ENCODE measurements around the gene COMMD10. TPM values are rescaled to one million over a fixed set of nuclear protein-coding genes. Genes with fewer than 3 reads are reported as not detected.

The COMMD10 gene
- total and polyA plus RNA-seq, 2 of the 4 experiments (the other 2 are of a cell fraction): 12.8 to 20.4 TPM

- Histone ChIP-seq H2BK20ac (ENCODE audit: low read depth, low read length) (no peak overlapping the region), H3K27me3 (ENCODE audit: control insufficient read depth, insufficient read depth, low read length) (no peaks in the 10 kb centered on the region), H3K4ac (ENCODE audit: low read depth, low read length) (no peak overlapping the region), H3K9me3 (ENCODE audit: control insufficient read depth, insufficient read depth, low read length) (no peaks in the 10 kb centered on the region), H3K9me1 (ENCODE audit: insufficient read depth, low read length) (no peaks in the 10 kb centered on the region), H3K56ac (ENCODE audit: extremely low read depth, insufficient read depth, low read length) (no peak overlapping the region), H4K5ac (ENCODE audit: low read depth, low read length) (no peak overlapping the region), H3K14ac (replicated peaks; ENCODE audit: low read depth, low read length) (no peak overlapping the region), H3K79me1 (ENCODE audit: low read depth in 1 of 2, low read length in 2 of 2) (no peaks in the 10 kb centered on the region), H2BK120ac (ENCODE audit: low read depth, low read length) (no peak overlapping the region), H2BK15ac (ENCODE audit: low read depth, low read length) (no peak overlapping the region), H2AK9ac (replicated peaks; ENCODE audit: low read depth, low read length, poor library complexity) (no peak overlapping the region), H2AFZ (replicated peaks; ENCODE audit: low read length, poor library complexity) (no peak overlapping the region), H3K23ac (ENCODE audit: low read depth, low read length) (no peak overlapping the region), H4K20me1 (ENCODE audit: insufficient read depth, low read length) (no peaks in the 10 kb centered on the region), H4K91ac (ENCODE audit: insufficient read depth, low read depth, low read length) (no peak overlapping the region), H3K9ac (ENCODE audit: low read depth, low read length) (no peak overlapping the region), H2BK5ac (ENCODE audit: low read depth, low read length, poor library complexity, severe bottlenecking) (no peak overlapping the region), H4K8ac (ENCODE audit: low read depth in 2 of 2, low read length in 2 of 2) (no peak overlapping the region), H3K18ac (ENCODE audit: low read depth, low read length) (no peak overlapping the region), H3K4me1 (ENCODE audit: control insufficient read depth, insufficient read depth, low read length) (no peaks in the 10 kb centered on the region; the same call in 1 of the 2 replicates), H3K4me2 (ENCODE audit: low read depth, low read length) (no peak overlapping the region), H3K36me3 (ENCODE audit: control insufficient read depth, insufficient read depth, low read length) (no peaks in the 10 kb centered on the region), H3K4me3 (ENCODE audit: insufficient read depth, low read depth, low read length) (no peak overlapping the region), H2AK5ac (ENCODE audit: low read depth, low read length) (no peak overlapping the region), H3K27ac (ENCODE audit: insufficient read depth, low read length) (no peak overlapping the region)
- in situ Hi-C loops (cut with MboI; ENCODE audit: low sequenced_read_pairs) (no loop called here), intact Hi-C loops (cut with micrococcal nuclease) (no loop called here), dilution Hi-C loops (cut with HindIII; ENCODE audit: low sequenced_read_pairs, unreplicated experiment) (no loop called here)
- CTCF ChIA-PET: no interaction called here
- no CpG with 5 or more reads among the region's 1 CpG for WGBS, 2 experiments (ENCODE audit: extremely low coverage in 2 of 2, insufficient read length in 1 of 2)
- no peak for TF ChIP-seq RCOR1 (IDR thresholded peaks at IDR 0.05; ENCODE audit: insufficient replicate concordance, low read length)
- TF ChIP-seq BHLHE40 (IDR thresholded peaks at IDR 0.05; ENCODE audit: low read depth, low read length): no peak
- no peak for TF ChIP-seq MXI1 (IDR thresholded peaks at IDR 0.05; ENCODE audit: borderline replicate concordance, low read depth, low read length)
- DNase-seq (peak; percentile 18), ATAC-seq (ENCODE audit: low read depth) (peak; percentile 24; the same call in 1 of the 2 replicates)
- POLR2A ChIA-PET (ENCODE audit: unreplicated experiment): no interaction called here
- BruUV-seq (replicated peaks): no TSS peak
Observed at GRCh38 chr5:116291271-116291670, 206.4 kb downstream of the COMMD10 start.

All from IMR-90 (cell line).